Ovary (tissue), 9 donors: Measurements from ENCODE around the gene BTNL9. TPM values are rescaled to one million over a fixed set of nuclear protein-coding genes. Genes with fewer than 3 reads are reported as not detected.

ENCODE experiments used
- DNase-seq, 5 donors: peaks; one replicate each; pipeline ENCODE4 v3.0.0-alpha.2; 2019 to 2020
- H3K27ac ChIP-seq, 2 donors: fragments of 200-600 bp; one replicate each; pipeline versions ENCODE4 v1.5.1 to v1.8.0; 2019 to 2022
- H3K27me3 ChIP-seq: fragments of 200-600 bp; one replicate; pipeline ENCODE4 v1.8.0; 2022
- H3K36me3 ChIP-seq: fragments of 200-600 bp; sonication (generic); one replicate; pipeline ENCODE4 v1.5.1; 2019
- H3K4me1 ChIP-seq: one replicate; pipeline ENCODE4 v1.8.1; 2013; ENCODE audit warnings: mild to moderate bottlenecking, moderate library complexity; ENCODE audit not compliant: insufficient read depth
- H3K4me3 ChIP-seq: fragments of 200-600 bp; sonication (generic); one replicate; pipeline ENCODE4 v1.5.1; 2017
- H3K9me3 ChIP-seq, 2 donors: fragments of 200-600 bp in 1 of 2; sonication (generic) in 1 of 2; one replicate each; pipeline versions ENCODE4 v1.5.1 to v1.8.1; 2013 to 2019; ENCODE audit warnings: mild to moderate bottlenecking in 1 of 2, moderate library complexity in 1 of 2
- EP300 ChIP-seq: sonication (generic); formaldehyde crosslinking; IDR thresholded peaks from one replicate; pipeline ENCODE4 v1.6.1; 2017; ENCODE audit warnings: antibody characterized with exemption
- POLR2A ChIP-seq: fragments of 450-650 bp; IDR thresholded peaks from one replicate; pipeline ENCODE4 v1.6.1; 2017; ENCODE audit warnings: antibody characterized with exemption, mild to moderate bottlenecking, moderate library complexity
- WGBS, 3 donors: extraction: QIAGEN DNeasy Blood & Tissue Kit in 1 of 3; methylation state at CpG; one replicate each; pipeline versions ENCODE4 v1.1.5 to v1.1.7; 2013 to 2017; 5-methylcytosine and 5-hydroxymethylcytosine counted together
- intact Hi-C, 4 donors: fragments of 100-400 bp; cut with DNase I; formaldehyde crosslinking; loops; one replicate each; pipeline versions ENCODE4 v1.11.0 to v1.15.1; 2022 to 2023
- polyA plus RNA-seq, 2 donors: library from polyadenylated mRNA; stranded (reverse); fragments of 200-250 nt in 1 of 2; fragments of 350-450 nt in 1 of 2; fragmentation: Illumina TruSeq in 1 of 2; extraction: RNeasy Lipid Tissue Mini Kit (QIAGEN cat#74804) in 1 of 2; gene quantifications; one replicate each; pipeline ENCODE4 v1.2.3, GENCODE V29; 2013 to 2014
- total RNA-seq, 7 donors: library from RNA; depleted of rRNA in 2 of 7; stranded (reverse); fragments of >200 nt in 2 of 7; fragmentation: NEBNext Ultra II Directional in 3 of 7; extraction: Animal tissue kit (Norgen Biotek cat#: 25700) in 3 of 7; gene quantifications; one replicate each; pipeline versions ENCODE4 v1.1.0 to v1.2.4, GENCODE V29; 2016 to 2023
- TF ChIP-seq, protein P1 (sequence below), 3 donors: fragments of 450-650 bp in 2 of 3; fragments of 200-600 bp in 1 of 3; IDR thresholded peaks; one replicate each; pipeline versions ENCODE4 v1.5.1 to v1.8.0; 2016 to 2022; ENCODE audit warnings: antibody characterized with exemption in 3 of 3, mild to moderate bottlenecking in 1 of 3
- donor health status: DM: no; HTN: no; CAD: no; lungs with moderate emphysema.
- donor health status: DM: no; HTN: no; CAD: no.
- donor health status: Bipolar disorder and iron deficiency.
- donor health status: DM: yes; HTN: yes; CAD: no.
- donor health status: DM: no; HTN: no; CAD: no.
- donor health status: DM: yes; HTN: yes; CAD: no.

BTNL9 gene
- total and polyA plus RNA-seq, 9 donors: 0.76 to 46.4 (median 9.6) TPM

DNA sequence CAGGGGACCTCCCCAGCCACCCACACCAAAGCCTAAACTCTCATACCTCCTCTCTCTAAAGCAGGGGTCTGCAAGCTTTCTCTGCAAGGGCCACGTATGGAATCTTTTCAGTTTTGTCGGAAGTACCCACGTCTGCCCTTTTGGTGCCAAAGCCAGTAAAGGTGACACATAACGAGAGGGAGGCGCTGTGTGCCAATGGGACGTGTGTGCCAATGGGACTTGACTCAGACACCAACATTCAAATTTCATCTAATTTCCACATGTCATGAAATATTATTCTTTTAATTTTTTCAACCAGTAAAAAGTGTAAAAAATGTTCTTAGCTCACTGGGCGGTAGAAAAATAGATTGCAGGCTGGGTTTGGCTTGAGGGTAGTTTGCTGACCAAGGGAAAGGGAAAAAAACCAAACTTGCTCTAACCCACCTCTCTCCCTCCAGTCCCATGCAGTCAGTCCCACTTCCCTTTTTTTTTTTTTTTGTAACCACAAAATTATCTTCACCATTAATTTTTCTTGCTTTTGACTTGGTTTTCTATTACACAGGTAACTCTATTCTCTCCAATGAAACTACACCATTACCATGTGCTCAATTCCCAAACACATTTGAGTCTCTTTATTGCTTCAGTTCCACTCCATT is 65.4 kb downstream of the BTNL9 start:
- intact Hi-C loops: no loop called here
- Histone ChIP-seq H3K4me1 (no peaks in the 10 kb centered on the region), H3K27ac (no peak overlapping the region), H3K36me3 (no peaks in the 10 kb centered on the region), H3K27me3 (no peaks in the 10 kb centered on the region), H3K4me3 (no peak overlapping the region), H3K9me3 (no peaks in the 10 kb centered on the region)
- 49 to 85% (median 66%) methylated on average over 7 of the region's 7 CpGs for WGBS, 3 donors
- no peak for DNase-seq
- TF ChIP-seq EP300: no peak
- no peak for TF ChIP-seq POLR2A
- TF ChIP-seq, protein P1, sequence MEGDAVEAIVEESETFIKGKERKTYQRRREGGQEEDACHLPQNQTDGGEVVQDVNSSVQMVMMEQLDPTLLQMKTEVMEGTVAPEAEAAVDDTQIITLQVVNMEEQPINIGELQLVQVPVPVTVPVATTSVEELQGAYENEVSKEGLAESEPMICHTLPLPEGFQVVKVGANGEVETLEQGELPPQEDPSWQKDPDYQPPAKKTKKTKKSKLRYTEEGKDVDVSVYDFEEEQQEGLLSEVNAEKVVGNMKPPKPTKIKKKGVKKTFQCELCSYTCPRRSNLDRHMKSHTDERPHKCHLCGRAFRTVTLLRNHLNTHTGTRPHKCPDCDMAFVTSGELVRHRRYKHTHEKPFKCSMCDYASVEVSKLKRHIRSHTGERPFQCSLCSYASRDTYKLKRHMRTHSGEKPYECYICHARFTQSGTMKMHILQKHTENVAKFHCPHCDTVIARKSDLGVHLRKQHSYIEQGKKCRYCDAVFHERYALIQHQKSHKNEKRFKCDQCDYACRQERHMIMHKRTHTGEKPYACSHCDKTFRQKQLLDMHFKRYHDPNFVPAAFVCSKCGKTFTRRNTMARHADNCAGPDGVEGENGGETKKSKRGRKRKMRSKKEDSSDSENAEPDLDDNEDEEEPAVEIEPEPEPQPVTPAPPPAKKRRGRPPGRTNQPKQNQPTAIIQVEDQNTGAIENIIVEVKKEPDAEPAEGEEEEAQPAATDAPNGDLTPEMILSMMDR (IDR thresholded peaks at IDR 0.05): no peak

DNA sequence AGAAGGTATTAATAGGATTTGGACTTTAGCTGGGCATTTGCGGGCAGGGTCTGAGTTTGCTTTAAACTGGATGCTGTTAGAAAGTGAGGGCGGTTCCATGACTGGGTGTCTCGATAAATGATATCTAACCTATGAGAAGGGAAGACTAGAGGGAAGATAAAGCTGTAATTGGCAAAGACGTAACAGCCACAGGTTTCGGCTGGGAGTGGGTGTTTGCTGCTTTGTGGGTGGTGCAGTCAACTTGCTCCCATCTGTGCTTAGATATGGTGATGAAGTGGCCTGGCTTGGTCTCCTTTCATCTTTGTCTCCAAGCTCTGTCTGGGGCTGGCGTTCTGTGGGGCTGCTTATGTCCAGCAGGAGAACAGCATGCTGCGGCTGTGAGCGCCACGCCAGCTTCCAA is 67.6 kb downstream of the BTNL9 start:
- WGBS, 3 donors: 61 to 65% (median 63%) methylated on average over 9 of the region's 9 CpGs
- no peak overlapping the region for H3K4me3 ChIP-seq
- no peaks in the 10 kb centered on the region for H3K9me3 ChIP-seq
- TF ChIP-seq, protein P1 (IDR thresholded peaks at IDR 0.05): no peak
- no peak for TF ChIP-seq POLR2A
- no peak for TF ChIP-seq EP300
- no peak overlapping the region for H3K27ac ChIP-seq
- no peaks in the 10 kb centered on the region for H3K27me3 ChIP-seq
- no peaks in the 10 kb centered on the region for H3K36me3 ChIP-seq
- no peak for DNase-seq
- H3K4me1 ChIP-seq: no peaks in the 10 kb centered on the region
- intact Hi-C loops: no loop called here

DNA sequence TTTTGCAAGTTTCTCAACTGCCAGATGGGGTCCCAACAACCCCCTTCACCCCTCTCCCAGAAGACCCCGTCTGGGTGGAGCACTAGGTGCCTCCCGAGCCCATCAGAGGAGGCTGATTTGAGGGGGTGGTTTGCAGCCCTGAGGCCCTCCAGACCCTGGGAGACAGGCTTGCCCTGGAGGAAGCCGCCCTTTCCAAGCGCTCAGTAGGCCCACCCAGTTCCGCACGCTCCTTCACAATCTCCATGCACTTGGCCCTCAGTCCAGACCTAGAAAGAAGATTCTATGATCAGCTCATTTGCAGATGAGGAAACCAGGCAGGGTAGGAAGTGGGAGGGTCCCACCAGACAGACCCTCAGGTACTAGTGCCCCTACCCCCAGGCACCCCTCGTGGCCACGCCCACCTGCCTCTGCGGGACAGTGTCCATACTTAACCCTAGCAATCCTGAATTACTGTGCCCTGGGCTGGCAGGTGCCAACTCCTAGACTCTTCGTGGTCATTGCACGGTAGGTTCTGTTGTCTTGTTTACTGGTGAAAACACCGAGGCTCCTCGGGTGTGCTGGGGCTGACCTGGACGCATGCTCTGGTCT is 68.6 kb downstream of the BTNL9 start:
- TF ChIP-seq, protein P1 (IDR thresholded peaks at IDR 0.05): no peak
- TF ChIP-seq POLR2A (no peak), EP300 (no peak)
- DNase-seq: no peak
- 57 to 81% (median 66%) methylated on average over 14 of the region's 14 CpGs for WGBS, 3 donors

DNA sequence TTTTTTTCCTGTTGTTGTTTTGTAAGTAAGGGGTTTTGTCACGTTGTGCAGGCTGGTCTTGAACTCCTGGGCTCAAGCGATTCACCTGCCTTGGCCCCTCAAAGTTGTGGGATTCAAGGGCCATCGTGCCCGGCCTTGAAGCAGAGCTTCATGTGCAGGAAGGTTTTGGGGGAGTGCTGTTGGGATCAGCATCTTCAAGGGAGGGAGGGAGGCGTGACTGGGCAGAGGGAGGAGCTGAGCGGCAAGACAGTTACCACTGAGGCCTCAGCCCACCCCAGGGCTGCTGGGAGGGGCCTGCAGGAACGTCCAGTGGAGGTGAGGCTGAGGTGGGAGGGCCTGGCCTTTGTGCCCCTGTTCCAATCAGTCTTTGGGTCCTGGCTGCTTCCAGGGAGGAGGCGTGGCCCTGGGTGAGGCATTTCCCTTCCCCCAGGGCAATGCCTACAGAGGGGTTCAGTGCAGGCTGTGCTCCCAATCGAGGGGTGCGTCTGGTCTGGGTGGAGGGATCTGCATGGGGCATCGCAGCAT is 69.5 kb downstream of the BTNL9 start:
- intact Hi-C loops: no loop called here
- WGBS, 3 donors: 29 to 47% (median 31%) methylated on average over 9 to 11 of the region's 11 CpGs
- no peak for DNase-seq

More for the DNA sequence above, 68.6 kb downstream of the BTNL9 start:
- Histone ChIP-seq H3K4me1 (no peaks in the 10 kb centered on the region), H3K27ac (no peak overlapping the region), H3K36me3 (no peaks in the 10 kb centered on the region), H3K27me3 (no peaks in the 10 kb centered on the region), H3K4me3 (no peak overlapping the region), H3K9me3 (no peaks in the 10 kb centered on the region)
- intact Hi-C loops: no loop called here

More for the DNA sequence above, 69.5 kb downstream of the BTNL9 start:
- no peak for TF ChIP-seq EP300
- no peak for TF ChIP-seq POLR2A
- TF ChIP-seq, protein P1 (IDR thresholded peaks at IDR 0.05): no peak
- no peaks in the 10 kb centered on the region for H3K27me3 ChIP-seq
- peaks cover 0 to under 1% of the 10 kb centered on the region in 2 donors for H3K9me3 ChIP-seq
- no peaks in the 10 kb centered on the region for H3K36me3 ChIP-seq
- H3K4me3 ChIP-seq: no peak overlapping the region
- H3K4me1 ChIP-seq: no peaks in the 10 kb centered on the region
- no peak overlapping the region for H3K27ac ChIP-seq
